ENCODE data around the gene UGT2B10.

Gene UGT2B10

DNA sequence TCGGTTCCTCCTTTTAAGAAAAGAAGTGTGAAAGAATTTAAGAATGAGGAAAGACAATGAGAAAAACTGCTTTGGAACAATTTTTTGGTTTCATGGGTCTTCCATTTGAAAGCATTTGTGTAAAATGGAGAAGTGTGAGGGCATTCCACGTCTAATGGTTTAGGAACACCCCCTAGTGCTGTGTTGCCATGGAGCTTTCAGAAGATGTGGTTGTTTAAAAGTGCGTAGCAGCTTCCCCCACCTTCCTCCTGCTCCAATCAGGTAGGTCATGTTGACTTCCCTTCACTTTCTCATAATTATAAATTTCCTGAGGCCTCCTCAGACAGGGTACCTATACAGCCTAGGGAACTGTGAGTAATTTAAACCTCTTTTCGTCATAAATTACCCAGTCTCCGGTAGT lies 50.0 kb downstream of the UGT2B10 start:
- ATAC-seq: no peak
- no peak for TF ChIP-seq ZFP3 (CRISPR knock-in tag; IDR thresholded peaks at IDR 0.05)
- no peak for TF ChIP-seq ZNF70 (CRISPR knock-in tag; IDR thresholded peaks at IDR 0.05)
- TF ChIP-seq ZC3H10 (CRISPR knock-in tag; IDR thresholded peaks at IDR 0.05): no peak
- TF ChIP-seq ZNF565 (CRISPR knock-in tag; conservative IDR thresholded peaks at IDR 0.05; ENCODE audit: low read depth): no peak

DNA sequence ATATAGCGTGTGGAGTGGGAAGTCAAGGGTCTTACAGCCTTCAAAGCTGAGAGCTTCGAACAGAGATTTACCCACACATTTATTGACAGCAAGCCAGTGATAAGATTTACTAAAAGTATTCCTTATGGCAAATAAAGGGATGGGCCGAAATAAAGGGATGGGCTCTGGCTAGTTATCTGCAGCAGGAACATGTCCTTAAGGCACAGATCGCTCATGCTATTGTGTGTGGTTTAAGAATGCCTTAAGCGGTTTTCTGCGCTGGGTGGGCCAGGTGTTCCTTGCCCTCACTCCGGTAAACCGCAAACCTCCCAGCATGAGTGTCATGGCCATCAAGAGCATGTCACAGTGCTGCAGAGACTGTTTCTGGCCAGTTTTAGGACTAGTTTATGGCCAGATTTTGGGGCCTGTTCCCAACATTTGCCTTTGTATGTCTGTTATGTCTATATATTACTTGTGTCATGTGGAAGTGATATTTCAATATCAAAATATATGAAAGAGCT lies 53.5 kb downstream of the UGT2B10 start:
- ATAC-seq: no peak
- TF ChIP-seq ESRRG (CRISPR knock-in tag; IDR thresholded peaks at IDR 0.05) (no peak), OSR1 (CRISPR knock-in tag; IDR thresholded peaks at IDR 0.05) (no peak), ZC3H10 (CRISPR knock-in tag; IDR thresholded peaks at IDR 0.05) (no peak), CSDC2 (CRISPR knock-in tag; IDR thresholded peaks at IDR 0.05) (no peak), ZNF8 (CRISPR knock-in tag; IDR thresholded peaks at IDR 0.05) (no peak), TCF4 (CRISPR knock-in tag; IDR thresholded peaks at IDR 0.05; ENCODE audit: borderline replicate concordance) (no peak), ZFP30 (CRISPR knock-in tag; IDR thresholded peaks at IDR 0.05) (no peak), ISL1 (CRISPR knock-in tag; IDR thresholded peaks at IDR 0.05) (no peak), CREB5 (CRISPR knock-in tag; IDR thresholded peaks at IDR 0.05; ENCODE audit: low read depth) (no peak), GLIS3 (CRISPR knock-in tag; IDR thresholded peaks at IDR 0.05) (no peak), SNAI2 (CRISPR knock-in tag; IDR thresholded peaks at IDR 0.05) (no peak)

DNA sequence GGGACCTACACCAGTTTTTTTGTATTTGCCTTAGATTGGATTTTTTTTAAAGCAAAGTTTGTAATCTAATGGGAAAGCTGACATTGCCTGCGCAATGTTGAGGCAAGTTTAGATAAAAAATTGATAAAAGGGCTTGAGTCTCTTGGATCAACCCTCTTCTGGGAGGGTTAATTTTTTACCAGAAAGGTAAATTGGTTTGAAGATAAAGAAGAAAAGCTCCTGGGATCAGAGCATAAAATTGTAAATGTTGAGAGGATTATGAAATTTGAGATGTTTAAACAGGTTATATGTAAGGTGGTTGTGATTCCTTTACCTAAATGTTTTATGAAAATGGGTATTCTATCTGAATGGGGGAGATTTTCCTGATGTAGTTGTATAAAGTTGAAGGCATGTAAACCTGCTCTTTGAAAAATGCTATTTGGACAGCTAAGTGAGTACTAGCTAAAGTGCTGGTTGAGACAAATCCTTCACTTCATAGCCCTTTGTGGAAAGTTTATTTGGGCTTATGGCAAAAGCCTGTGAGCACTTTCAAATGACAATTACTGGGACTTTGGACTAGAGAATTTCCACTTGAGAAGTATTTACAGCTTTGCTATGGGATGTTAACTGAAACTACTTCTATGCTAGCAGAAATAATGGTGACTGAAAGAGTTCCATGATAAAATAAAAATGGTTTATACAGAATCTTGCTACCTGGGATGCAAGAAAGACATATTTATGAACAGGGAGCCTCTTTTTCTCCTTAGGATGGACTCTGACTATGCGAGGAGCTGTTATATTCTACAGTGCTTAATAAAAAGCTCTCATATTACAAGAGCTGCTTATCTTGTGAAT lies 56.2 kb downstream of the UGT2B10 start:
- no peak for TF ChIP-seq ZFP3 (CRISPR knock-in tag; IDR thresholded peaks at IDR 0.05)
- TF ChIP-seq CSDC2 (CRISPR knock-in tag; IDR thresholded peaks at IDR 0.05): no peak
- no peak for TF ChIP-seq ESRRG (CRISPR knock-in tag; IDR thresholded peaks at IDR 0.05)
- TF ChIP-seq ARNTL (CRISPR knock-in tag; IDR thresholded peaks at IDR 0.05; ENCODE audit: borderline replicate concordance, low read depth): no peak
- no peak for TF ChIP-seq SNAI2 (CRISPR knock-in tag; IDR thresholded peaks at IDR 0.05)
- TF ChIP-seq, protein P1, sequence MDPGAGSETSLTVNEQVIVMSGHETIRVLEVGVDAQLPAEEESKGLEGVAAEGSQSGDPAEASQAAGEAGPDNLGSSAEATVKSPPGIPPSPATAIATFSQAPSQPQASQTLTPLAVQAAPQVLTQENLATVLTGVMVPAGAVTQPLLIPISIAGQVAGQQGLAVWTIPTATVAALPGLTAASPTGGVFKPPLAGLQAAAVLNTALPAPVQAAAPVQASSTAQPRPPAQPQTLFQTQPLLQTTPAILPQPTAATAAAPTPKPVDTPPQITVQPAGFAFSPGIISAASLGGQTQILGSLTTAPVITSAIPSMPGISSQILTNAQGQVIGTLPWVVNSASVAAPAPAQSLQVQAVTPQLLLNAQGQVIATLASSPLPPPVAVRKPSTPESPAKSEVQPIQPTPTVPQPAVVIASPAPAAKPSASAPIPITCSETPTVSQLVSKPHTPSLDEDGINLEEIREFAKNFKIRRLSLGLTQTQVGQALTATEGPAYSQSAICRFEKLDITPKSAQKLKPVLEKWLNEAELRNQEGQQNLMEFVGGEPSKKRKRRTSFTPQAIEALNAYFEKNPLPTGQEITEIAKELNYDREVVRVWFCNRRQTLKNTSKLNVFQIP (CRISPR knock-in tag; IDR thresholded peaks at IDR 0.05; ENCODE audit: borderline replicate concordance, low read depth): no peak
- no peak for ATAC-seq

DNA sequence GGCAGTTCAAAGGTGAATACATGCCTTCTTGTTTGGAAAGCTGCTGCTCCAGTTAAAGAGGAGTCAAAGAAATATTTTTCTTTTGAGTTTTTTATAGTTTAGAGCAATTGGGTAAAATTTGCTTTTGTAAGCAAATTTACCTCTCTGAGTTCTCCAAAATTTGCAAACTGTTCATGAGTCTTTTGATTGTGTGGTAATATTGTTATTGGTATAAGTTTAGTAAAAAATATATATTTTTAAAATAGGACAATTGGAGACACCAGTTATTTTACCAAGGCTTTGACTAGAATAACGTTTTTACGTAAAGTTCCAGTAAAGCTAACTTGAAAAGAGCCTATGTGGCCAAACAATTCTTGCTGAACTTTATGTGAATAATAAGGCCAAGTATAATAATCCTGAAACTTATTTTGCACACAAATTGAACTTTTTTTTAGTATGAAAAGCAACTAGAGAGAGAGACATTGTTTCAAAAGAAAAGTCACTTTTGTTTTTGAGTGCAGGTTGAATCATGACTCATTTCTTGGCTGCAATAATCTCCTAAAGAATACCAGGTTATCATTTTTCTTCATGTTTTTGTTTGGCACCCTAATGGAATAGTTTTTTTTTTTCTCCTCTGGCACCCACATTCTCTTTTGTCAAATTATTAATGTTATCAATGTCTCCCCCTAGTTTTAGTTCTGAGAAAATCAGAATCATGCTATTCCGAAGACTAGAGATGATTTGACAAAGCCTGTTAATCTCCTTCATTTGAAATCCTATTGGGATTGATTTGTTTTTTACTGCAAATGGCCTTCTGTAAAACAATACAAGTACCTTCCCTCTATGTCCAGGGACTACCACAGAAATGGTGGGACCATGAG lies 57.1 kb downstream of the UGT2B10 start:
- no peak for ATAC-seq
- TF ChIP-seq, protein P2, sequence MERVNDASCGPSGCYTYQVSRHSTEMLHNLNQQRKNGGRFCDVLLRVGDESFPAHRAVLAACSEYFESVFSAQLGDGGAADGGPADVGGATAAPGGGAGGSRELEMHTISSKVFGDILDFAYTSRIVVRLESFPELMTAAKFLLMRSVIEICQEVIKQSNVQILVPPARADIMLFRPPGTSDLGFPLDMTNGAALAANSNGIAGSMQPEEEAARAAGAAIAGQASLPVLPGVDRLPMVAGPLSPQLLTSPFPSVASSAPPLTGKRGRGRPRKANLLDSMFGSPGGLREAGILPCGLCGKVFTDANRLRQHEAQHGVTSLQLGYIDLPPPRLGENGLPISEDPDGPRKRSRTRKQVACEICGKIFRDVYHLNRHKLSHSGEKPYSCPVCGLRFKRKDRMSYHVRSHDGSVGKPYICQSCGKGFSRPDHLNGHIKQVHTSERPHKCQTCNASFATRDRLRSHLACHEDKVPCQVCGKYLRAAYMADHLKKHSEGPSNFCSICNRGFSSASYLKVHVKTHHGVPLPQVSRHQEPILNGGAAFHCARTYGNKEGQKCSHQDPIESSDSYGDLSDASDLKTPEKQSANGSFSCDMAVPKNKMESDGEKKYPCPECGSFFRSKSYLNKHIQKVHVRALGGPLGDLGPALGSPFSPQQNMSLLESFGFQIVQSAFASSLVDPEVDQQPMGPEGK (CRISPR knock-in tag; IDR thresholded peaks at IDR 0.05; ENCODE audit: borderline replicate concordance): no peak
- no peak for TF ChIP-seq BACH2 (CRISPR knock-in tag; IDR thresholded peaks at IDR 0.05; ENCODE audit: borderline replicate concordance)
- TF ChIP-seq, protein P1 (CRISPR knock-in tag; IDR thresholded peaks at IDR 0.05; ENCODE audit: borderline replicate concordance, low read depth): no peak
- TF ChIP-seq ARNTL (CRISPR knock-in tag; IDR thresholded peaks at IDR 0.05; ENCODE audit: borderline replicate concordance, low read depth): no peak
- no peak for TF ChIP-seq ESRRG (CRISPR knock-in tag; IDR thresholded peaks at IDR 0.05)
- TF ChIP-seq GLIS3 (CRISPR knock-in tag; IDR thresholded peaks at IDR 0.05): no peak
- TF ChIP-seq RARB (CRISPR knock-in tag; IDR thresholded peaks at IDR 0.05): no peak
- no peak for TF ChIP-seq ZNF70 (CRISPR knock-in tag; IDR thresholded peaks at IDR 0.05)
- no peak for TF ChIP-seq ISL1 (CRISPR knock-in tag; IDR thresholded peaks at IDR 0.05)
- no peak for TF ChIP-seq ZFP3 (CRISPR knock-in tag; IDR thresholded peaks at IDR 0.05)
- no peak for TF ChIP-seq ZNF565 (CRISPR knock-in tag; conservative IDR thresholded peaks at IDR 0.05; ENCODE audit: low read depth)
- no peak for TF ChIP-seq CREB5 (CRISPR knock-in tag; IDR thresholded peaks at IDR 0.05; ENCODE audit: low read depth)
